Measurements from ENCODE around the gene ATOH8. TPM values are rescaled to one million over a fixed set of nuclear protein-coding genes. Genes with fewer than 3 reads are reported as not detected.
"Not testable (repeated sequence)": the region's sequence is repeated elsewhere in the genome, so short reads cannot be mapped to it uniquely, and the experiment has no call there.

The ATOH8 gene
- total RNA-seq, 2 experiments from 2014 or later = not detected

- H3K27me3 ChIP-seq (ENCODE audit: control insufficient read depth in 1 of 2, insufficient read depth in 2 of 2, low read length in 2 of 2) = no peaks in the 10 kb centered on the region
- H3K4me1 Mint-ChIP-seq (ENCODE audit: low read depth) = peaks cover 2% of the 10 kb centered on the region
- POLR2A ChIA-PET = no interaction called here
- no peak for TF ChIP-seq CTCF (IDR thresholded peaks at IDR 0.05)
- no peak overlapping the region for H3K27ac Mint-ChIP-seq
- no peak overlapping the region for H3K27ac ChIP-seq (ENCODE audit: low read depth in 1 of 2, low read length in 2 of 2)
- no peaks in the 10 kb centered on the region for H3K36me3 ChIP-seq (ENCODE audit: insufficient read depth, low read length)
- intact Hi-C loops (cut with DNase I, micrococcal nuclease) = no loop called here
- H3K36me3 Mint-ChIP-seq (ENCODE audit: low read depth) = no peaks in the 10 kb centered on the region
- no peak overlapping the region for H3K4me3 ChIP-seq (ENCODE audit: low read length)
- DNase-seq (peak in 2 of 14 experiments; percentile 35 to 39), ATAC-seq (ENCODE audit: poor library complexity) (no peak)
- peaks cover 7% of the 10 kb centered on the region for H3K27me3 Mint-ChIP-seq
- CTCF ChIA-PET = no interaction called here
- no peaks in the 10 kb centered on the region for H3K9me3 Mint-ChIP-seq
- peaks cover 4% of the 10 kb centered on the region for H3K4me1 ChIP-seq (ENCODE audit: insufficient read depth, low read length)
- no peak overlapping the region for H3K4me3 Mint-ChIP-seq
- no peaks in the 10 kb centered on the region for H3K9me3 ChIP-seq (ENCODE audit: control insufficient read depth in 1 of 2, insufficient read depth in 1 of 2, low read length in 2 of 2)
These were observed 41.5 kb upstream of the ATOH8 start for GRCh38 chr2:85712336-85712735.

DNA sequence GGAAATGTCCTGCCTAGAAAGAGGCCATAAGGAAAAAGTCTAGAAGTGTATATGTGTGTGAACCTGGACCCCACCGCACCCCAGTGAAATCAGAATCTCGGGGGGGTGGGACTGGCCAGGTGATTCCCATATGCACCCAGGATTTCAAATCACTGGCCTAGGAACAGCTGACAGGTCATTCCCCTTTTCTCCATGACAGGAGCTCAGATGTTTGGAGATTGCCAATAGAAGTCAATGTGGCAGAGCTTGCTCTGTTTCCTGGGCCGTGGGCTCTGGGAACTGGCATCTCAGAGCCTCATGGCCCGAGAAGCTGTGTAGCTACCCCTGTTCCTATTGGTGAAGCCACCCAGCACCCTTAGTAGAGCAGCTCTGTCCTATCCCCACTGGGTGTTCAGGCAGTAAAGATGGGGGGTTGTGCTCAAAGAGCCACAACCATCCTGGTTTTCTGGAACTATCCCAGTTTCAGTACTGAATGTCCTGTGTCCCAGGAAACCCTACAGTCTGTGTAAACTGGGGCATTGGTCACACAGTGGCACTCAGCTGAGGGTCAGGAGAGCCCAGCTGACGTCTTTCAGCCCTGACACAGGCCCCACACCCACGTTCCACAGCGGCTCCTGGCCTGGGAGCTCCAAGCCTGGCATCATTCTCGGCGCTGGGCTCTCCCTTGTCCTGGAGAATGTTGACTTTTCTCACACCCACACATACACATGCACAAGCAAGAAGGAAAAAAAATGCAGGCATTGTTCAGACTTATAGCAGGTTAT is 40.8 kb upstream of the ATOH8 start:
- H3K27ac ChIP-seq (ENCODE audit: low read depth in 1 of 2, low read length in 2 of 2) = no peak overlapping the region
- ChIA-PET CTCF (no interaction called here), POLR2A (no interaction called here)
- H3K4me1 Mint-ChIP-seq (ENCODE audit: low read depth) = no peaks in the 10 kb centered on the region
- H3K9me3 ChIP-seq (ENCODE audit: control insufficient read depth in 1 of 2, insufficient read depth in 1 of 2, low read length in 2 of 2) = no peaks in the 10 kb centered on the region
- H3K36me3 Mint-ChIP-seq (ENCODE audit: low read depth) = no peaks in the 10 kb centered on the region
- peaks cover 2% of the 10 kb centered on the region for H3K27me3 Mint-ChIP-seq
- H3K4me3 Mint-ChIP-seq = no peak overlapping the region
- no peak overlapping the region for H3K4me3 ChIP-seq (ENCODE audit: low read length)
- no peaks in the 10 kb centered on the region for H3K36me3 ChIP-seq (ENCODE audit: insufficient read depth, low read length)
- no peak for TF ChIP-seq CTCF (IDR thresholded peaks at IDR 0.05)
- H3K27me3 ChIP-seq (ENCODE audit: control insufficient read depth in 1 of 2, insufficient read depth in 2 of 2, low read length in 2 of 2) = no peaks in the 10 kb centered on the region
- intact Hi-C loops (cut with DNase I, micrococcal nuclease) = no loop called here
- no peak overlapping the region for H3K27ac Mint-ChIP-seq
- no peaks in the 10 kb centered on the region for H3K9me3 Mint-ChIP-seq
- peaks cover 4% of the 10 kb centered on the region for H3K4me1 ChIP-seq (ENCODE audit: insufficient read depth, low read length)
- no peak for ATAC-seq (ENCODE audit: poor library complexity)
- no peak for DNase-seq

DNA sequence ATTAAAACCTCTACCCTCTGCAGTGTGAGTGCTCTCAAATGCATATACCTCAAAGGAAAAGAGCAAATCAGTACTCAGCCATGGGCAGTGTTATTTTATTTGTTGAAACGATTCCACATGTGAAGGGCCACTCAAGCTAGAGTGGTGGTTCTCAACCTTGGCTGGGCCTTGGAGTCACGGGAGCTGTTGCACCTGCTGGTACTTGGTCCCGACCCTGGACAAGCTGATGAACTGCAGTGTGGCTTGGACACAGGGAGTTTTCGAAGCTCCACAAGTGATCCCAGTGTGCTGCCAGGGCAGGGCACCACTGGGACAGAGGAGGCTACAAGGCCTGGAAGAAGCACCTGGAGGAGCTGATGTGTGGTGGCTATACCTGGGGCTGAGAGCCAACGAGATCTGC is 40.0 kb upstream of the ATOH8 start:
- Histone ChIP-seq H3K27ac (ENCODE audit: low read depth in 1 of 2, low read length in 2 of 2) (no peak overlapping the region), H3K4me3 (ENCODE audit: low read length) (no peak overlapping the region), H3K36me3 (ENCODE audit: insufficient read depth, low read length) (no peaks in the 10 kb centered on the region), H3K9me3 (ENCODE audit: control insufficient read depth in 1 of 2, insufficient read depth in 1 of 2, low read length in 2 of 2) (no peaks in the 10 kb centered on the region), H3K4me1 (ENCODE audit: insufficient read depth, low read length) (peaks cover 4% of the 10 kb centered on the region), H3K27me3 (ENCODE audit: control insufficient read depth in 1 of 2, insufficient read depth in 2 of 2, low read length in 2 of 2) (no peaks in the 10 kb centered on the region)
- Mint-ChIP-seq H3K4me3 (no peak overlapping the region), H3K27ac (no peak overlapping the region), H3K4me1 (ENCODE audit: low read depth) (no peaks in the 10 kb centered on the region), H3K9me3 (no peaks in the 10 kb centered on the region), H3K36me3 (ENCODE audit: low read depth) (no peaks in the 10 kb centered on the region), H3K27me3 (no peaks in the 10 kb centered on the region)
- POLR2A ChIA-PET = no interaction called here
- no peak for ATAC-seq (ENCODE audit: poor library complexity)
- TF ChIP-seq CTCF (IDR thresholded peaks at IDR 0.05) = no peak
- intact Hi-C loops (cut with DNase I, micrococcal nuclease) = no loop called here
- DNase-seq = peak in 1 of 14 experiments; percentile 5
- CTCF ChIA-PET = interaction anchor here (0.6 kb wide), 1 partner anchor 15 kb away, joined by 4 read pairs; no protein-coding TSS in a partner anchor

GRCh38 chr2:85714421-85714820 is 39.4 kb upstream of the ATOH8 start:
- H3K27ac Mint-ChIP-seq; H3K4me3 Mint-ChIP-seq; intact Hi-C loops (cut with DNase I, micrococcal nuclease); H3K4me1 Mint-ChIP-seq (ENCODE audit: low read depth); H3K9me3 ChIP-seq (ENCODE audit: control insufficient read depth in 1 of 2, insufficient read depth in 1 of 2, low read length in 2 of 2); ATAC-seq (ENCODE audit: poor library complexity); H3K4me3 ChIP-seq (ENCODE audit: low read length); H3K27me3 ChIP-seq (ENCODE audit: control insufficient read depth in 1 of 2, insufficient read depth in 2 of 2, low read length in 2 of 2); H3K27ac ChIP-seq (ENCODE audit: low read depth in 1 of 2, low read length in 2 of 2); H3K9me3 Mint-ChIP-seq; H3K36me3 ChIP-seq (ENCODE audit: insufficient read depth, low read length); H3K4me1 ChIP-seq (ENCODE audit: insufficient read depth, low read length); H3K27me3 Mint-ChIP-seq; H3K36me3 Mint-ChIP-seq (ENCODE audit: low read depth); POLR2A ChIA-PET: not testable (repeated sequence)
- DNase-seq = peak in 1 of 14 experiments; percentile 25
- CTCF ChIA-PET = interaction anchor here (0.6 kb wide), 1 partner anchor 14 kb away, joined by 4 read pairs; no protein-coding TSS in a partner anchor
